LNCAP (cell line): Measurements from ENCODE around the gene RWDD1.

Experiments
- CTCF ChIP-seq: fragments of 450-650 bp; IDR thresholded peaks from 2 replicates; pipeline ENCODE4 v1.5.1; 2017; ENCODE audit warnings: mild to moderate bottlenecking

The RWDD1 gene

GRCh38 chr6:116624036-116624805, 52.9 kb downstream of the RWDD1 start:
- TF ChIP-seq CTCF: no peak

GRCh38 chr6:116625872-116626271, 54.6 kb downstream of the RWDD1 start:
- no peak for TF ChIP-seq CTCF

GRCh38 chr6:116629563-116629981, 58.3 kb downstream of the RWDD1 start:
- no peak for TF ChIP-seq CTCF

- no peak for TF ChIP-seq CTCF
Observed at GRCh38 chr6:116631379-116631990, 60.2 kb downstream of the RWDD1 start.

- no peak; the same call in none of the 2 replicates for TF ChIP-seq CTCF
Observed at GRCh38 chr6:116633685-116634084, 62.4 kb downstream of the RWDD1 start.
